Endothelial cell of umbilical vein (primary cell): ENCODE results near the gene LURAP1L. TPM values are rescaled to one million over a fixed set of nuclear protein-coding genes. Genes with fewer than 3 reads are reported as not detected.

Experiments
- BruUV-seq: library from RNA; stranded (reverse); fragments of 400-500 nt; replicated peaks from 2 replicates; lab custom pipeline; 2021; lab: Mats Ljungman, UMichigan
- CTCF ChIA-PET: fragments of 300-600, 350-600 bp; sonication (Branson Sonifier 250); formaldehyde crosslinking; loops from one replicate; lab custom pipeline; 2021; ENCODE audit warnings: antibody characterized with exemption, inconsistent platforms; lab: Charles Lee
- POLR2A ChIA-PET: fragments of 300-600, 350-600 bp; sonication (Branson Sonifier 250); formaldehyde crosslinking; loops from one replicate; lab custom pipeline; 2021; ENCODE audit warnings: antibody characterized with exemption, inconsistent platforms; lab: Charles Lee
- DNase-seq: peaks from one replicate; pipeline ENCODE4 v3.0.0-alpha.2; 2011; ENCODE audit warnings: low read depth, low spot score
- FAIRE-seq: peaks from 2 replicates; lab custom pipeline; 2011; peaks lifted over from hg19 to GRCh38; lab: Jason Lieb, UNC
- H2AFZ ChIP-seq: 2 replicates; pipeline ENCODE4 v1.6.0; 2012; ENCODE audit warnings: low read depth, low read length, control low read depth, inconsistent platforms
- H3K27ac ChIP-seq: 2 replicates; pipeline ENCODE4 v1.5.1; 2011; ENCODE audit warnings: low read depth, mild to moderate bottlenecking, control low read depth, low read length, moderate library complexity; ENCODE audit not compliant: insufficient read depth
- H3K27me3 ChIP-seq, 2 experiments: 2 replicates each; pipeline versions ENCODE4 v1.6.0 to v1.6.1; 2011; ENCODE audit warnings: low read length in 2 of 2, mixed read lengths in 1 of 2; ENCODE audit not compliant: control insufficient read depth in 2 of 2, insufficient read depth in 2 of 2
- H3K36me3 ChIP-seq, 2 experiments: 2 replicates in 1 of 2; 3 replicates in 1 of 2; pipeline ENCODE4 v1.5.1; 2011; ENCODE audit warnings: low read length in 2 of 2, mild to moderate bottlenecking in 1 of 2, moderate library complexity in 1 of 2; ENCODE audit not compliant: control insufficient read depth in 2 of 2, insufficient read depth in 2 of 2; ENCODE audit errors: extremely low read depth in 1 of 2
- H3K4me1 ChIP-seq: 3 replicates; pipeline ENCODE4 v1.5.1; 2011; ENCODE audit warnings: mild to moderate bottlenecking, low read length; ENCODE audit not compliant: control insufficient read depth, insufficient read depth; ENCODE audit errors: extremely low read depth
- H3K4me2 ChIP-seq: 2 replicates; pipeline ENCODE4 v1.6.1; 2011; ENCODE audit warnings: low read length, control low read depth, mixed read lengths; ENCODE audit not compliant: insufficient read depth
- H3K4me3 ChIP-seq, 3 experiments: fragments of 200-600 bp in 1 of 3; sonication (generic), shearing (Covaris generic) in 1 of 3; replicated peaks in 1 of 3; 2 replicates each; pipeline ENCODE4 v1.5.1; 2011 to 2016; ENCODE audit warnings: control low read depth in 3 of 3, low read length in 3 of 3, mild to moderate bottlenecking in 2 of 3, inconsistent platforms in 1 of 3, low read depth in 1 of 3, moderate library complexity in 1 of 3; ENCODE audit not compliant: insufficient read depth in 1 of 3
- H3K79me2 ChIP-seq: 2 replicates; pipeline ENCODE4 v1.6.0; 2012; ENCODE audit warnings: low read length, inconsistent platforms; ENCODE audit not compliant: control insufficient read depth, insufficient read depth
- H3K9ac ChIP-seq: replicated peaks from 2 replicates; pipeline ENCODE3; 2011; ENCODE audit warnings: low read length, control low read depth; ENCODE audit not compliant: insufficient read depth; ENCODE audit errors: extremely low read depth
- H3K9me1 ChIP-seq: replicated peaks from 3 replicates; pipeline ENCODE4 v1.6.0; 2011; ENCODE audit warnings: mild to moderate bottlenecking, low read length; ENCODE audit not compliant: control insufficient read depth, insufficient read depth; ENCODE audit errors: extremely low read depth
- H3K9me3 ChIP-seq: replicated peaks from 2 replicates; pipeline ENCODE4 v1.5.1; 2012; ENCODE audit warnings: low read length, inconsistent platforms; ENCODE audit not compliant: control insufficient read depth, insufficient read depth
- H4K20me1 ChIP-seq: replicated peaks from 2 replicates; pipeline ENCODE3; 2011; ENCODE audit warnings: mild to moderate bottlenecking, low read length; ENCODE audit not compliant: control insufficient read depth, insufficient read depth; ENCODE audit errors: extremely low read depth
- CTCF ChIP-seq, 2 donors: IDR thresholded peaks; 1 replicate in 1 of 2; 2 replicates in 1 of 2; pipeline ENCODE4 v1.5.1; 2011; ENCODE audit warnings: low read length in 2 of 2, mild to moderate bottlenecking in 2 of 2, moderate library complexity in 2 of 2, control low read depth in 1 of 2, inconsistent platforms in 1 of 2, low read depth in 1 of 2; ENCODE audit not compliant: insufficient read depth in 1 of 2; ENCODE audit errors: extremely low read depth in 1 of 2
- EZH2 ChIP-seq: IDR thresholded peaks from 2 replicates; pipeline ENCODE4 v1.6.1; 2012; ENCODE audit warnings: borderline replicate concordance, low read depth, mild to moderate bottlenecking, moderate library complexity, low read length, inconsistent platforms; ENCODE audit not compliant: severe bottlenecking
- FOS ChIP-seq: IDR thresholded peaks from 2 replicates; pipeline ENCODE4 v1.6.1; 2011; ENCODE audit warnings: mild to moderate bottlenecking, low read length, moderate library complexity, borderline replicate concordance; ENCODE audit not compliant: insufficient read depth
- GATA2 ChIP-seq: IDR thresholded peaks from 2 replicates; pipeline ENCODE4 v1.7.0; 2011; ENCODE audit warnings: low read depth, mild to moderate bottlenecking, moderate library complexity, mixed read lengths, low read length; ENCODE audit not compliant: insufficient read length, insufficient read depth
- JUN ChIP-seq: IDR thresholded peaks from 2 replicates; pipeline ENCODE4 v1.6.1; 2011; ENCODE audit warnings: borderline replicate concordance, low read depth; ENCODE audit not compliant: insufficient read length, insufficient read depth
- MAX ChIP-seq: IDR thresholded peaks from 2 replicates; pipeline ENCODE4 v1.6.1; 2011; ENCODE audit not compliant: insufficient read depth, insufficient read length
- MYC ChIP-seq: IDR thresholded peaks from one replicate; pipeline ENCODE4 v1.6.1; 2011; ENCODE audit warnings: mild to moderate bottlenecking, low read depth, low read length
- POLR2A ChIP-seq: IDR thresholded peaks from 2 replicates; pipeline ENCODE4 v1.6.1; 2012; ENCODE audit warnings: low read depth, mild to moderate bottlenecking, control low read depth, low read length
- POLR2AphosphoS5 ChIP-seq: IDR thresholded peaks from 2 replicates; pipeline ENCODE4 v1.6.1; 2012; ENCODE audit warnings: low read depth, mild to moderate bottlenecking, control low read depth, low read length, moderate library complexity; ENCODE audit not compliant: insufficient read depth
- dilution Hi-C: fragments of 300-500 bp; cut with MboI; formaldehyde crosslinking; loops from one replicate; pipeline ENCODE4 v1.15.0; 2019; ENCODE audit warnings: low sequenced_read_pairs; ENCODE audit not compliant: extremely low pct_ligation_motif_present
- intact Hi-C: fragments of 100-400 bp; cut with micrococcal nuclease; formaldehyde crosslinking; loops from one replicate; pipeline ENCODE4 v1.10.0; 2022
- polyA plus RNA-seq, 4 experiments: library from polyadenylated mRNA; depleted of rRNA in 3 of 4; stranded (reverse) in 3 of 4; unstranded in 1 of 4; fragments of >200 nt; gene quantifications; 2 replicates each; pipeline versions ENCODE4 v1.2.1 to v1.2.3, GENCODE V29; 2011 to 2012; ENCODE audit warnings: missing spikeins in 1 of 4
- total RNA-seq: library from RNA; stranded (reverse); gene quantifications from 2 replicates; pipeline ENCODE4 v1.2.3, GENCODE V29; 2021

LURAP1L gene
- total and polyA plus RNA-seq, 2 donors (not counting 3 experiments of a cell fraction or from before 2014, with no cell fraction given) = 1.5 to 3.3 TPM

- CTCF ChIA-PET = interaction anchor here (0.7 to 4.6 kb wide), 2 partner anchors 49 to 54 kb away, joined by 3 to 29 read pairs; no protein-coding TSS in a partner anchor
- FAIRE-seq (no peak), DNase-seq (no peak)
- TF ChIP-seq POLR2A (no peak), FOS (no peak), MYC (no peak), JUN (no peak), MAX (no peak), POLR2AphosphoS5 (no peak), GATA2 (no peak), CTCF (IDR thresholded peaks at IDR 0.05; ENCODE audit: extremely low read depth in 1 of 2, insufficient read depth in 1 of 2, low read depth in 1 of 2, low read length in 2 of 2) (no peak), EZH2 (no peak)
- Histone ChIP-seq H3K9ac (no peak overlapping the region), H3K79me2 (no peaks in the 10 kb centered on the region), H3K9me1 (no peaks in the 10 kb centered on the region), H2AFZ (no peak overlapping the region), H3K36me3 (no peaks in the 10 kb centered on the region), H3K4me3 (no peak overlapping the region), H3K9me3 (no peaks in the 10 kb centered on the region), H4K20me1 (no peaks in the 10 kb centered on the region), H3K4me2 (no peak overlapping the region), H3K4me1 (peaks cover 2% of the 10 kb centered on the region), H3K27me3 (no peaks in the 10 kb centered on the region), H3K27ac (no peak overlapping the region)
- intact Hi-C loops (no loop called here), dilution Hi-C loops (no loop called here)
- POLR2A ChIA-PET = no interaction called here
- BruUV-seq = no TSS peak
Measured at GRCh38 chr9:12773562-12773961, 1.3 kb upstream of the LURAP1L start.
